NB4 (cell line): Measurements from ENCODE around the gene PASD1.

Source experiments
- DNase-seq: peaks from one replicate; pipeline ENCODE4 v3.0.0; 2010; ENCODE audit warnings: low read depth
- H3K4me3 ChIP-seq: one replicate; pipeline ENCODE4 v1.5.1; 2011; ENCODE audit warnings: mild to moderate bottlenecking, low read depth, low read length, moderate library complexity
- CTCF ChIP-seq: IDR thresholded peaks from one replicate; pipeline ENCODE4 v1.5.1; 2012; ENCODE audit warnings: low read depth, low read length
- MAX ChIP-seq: IDR thresholded peaks from 2 replicates; pipeline ENCODE4 v1.6.1; 2011; ENCODE audit warnings: low read depth, low read length
- MYC ChIP-seq: IDR thresholded peaks from 2 replicates; pipeline ENCODE4 v1.6.1; 2011; ENCODE audit warnings: low read depth, low read length
- POLR2A ChIP-seq: IDR thresholded peaks from 2 replicates; pipeline ENCODE4 v1.6.1; 2011; ENCODE audit warnings: mild to moderate bottlenecking; ENCODE audit not compliant: insufficient read length; ENCODE audit errors: extremely low read depth

The PASD1 gene

GRCh38 chrX:151675121-151675746, 111.8 kb downstream of the PASD1 start:
- no peak overlapping the region for H3K4me3 ChIP-seq
- TF ChIP-seq MYC = no peak
- TF ChIP-seq POLR2A = no peak
- TF ChIP-seq CTCF = no peak
- no peak for TF ChIP-seq MAX
- DNase-seq = no peak

GRCh38 chrX:151676196-151676595, 112.7 kb downstream of the PASD1 start:
- H3K4me3 ChIP-seq = no peak overlapping the region
- TF ChIP-seq MYC = no peak
- no peak for TF ChIP-seq CTCF
- no peak for TF ChIP-seq MAX
- no peak for TF ChIP-seq POLR2A
- no peak for DNase-seq

GRCh38 chrX:151679798-151680402, 116.4 kb downstream of the PASD1 start:
- DNase-seq = no peak
- H3K4me3 ChIP-seq = no peak overlapping the region
- TF ChIP-seq CTCF = no peak
- TF ChIP-seq POLR2A = no peak
- no peak for TF ChIP-seq MYC
- TF ChIP-seq MAX = no peak

- no peak overlapping the region for H3K4me3 ChIP-seq
- DNase-seq = peak; percentile 60
- TF ChIP-seq MYC (no peak), CTCF (peak; percentile 56)
These were observed 117.3 kb downstream of the PASD1 start for GRCh38 chrX:151680805-151681204.

- TF ChIP-seq CTCF = no peak
- TF ChIP-seq MYC = no peak
- TF ChIP-seq MAX = no peak
- TF ChIP-seq POLR2A = no peak
- DNase-seq = no peak
These were observed 124.2 kb downstream of the PASD1 start for GRCh38 chrX:151687635-151688034.

GRCh38 chrX:151688695-151689094, 125.2 kb downstream of the PASD1 start:
- TF ChIP-seq MAX (no peak), CTCF (no peak), MYC (no peak), POLR2A (no peak)
- no peak for DNase-seq
- H3K4me3 ChIP-seq = no peak overlapping the region

More at GRCh38 chrX:151687635-151688034, 124.2 kb downstream of the PASD1 start:
- no peak overlapping the region for H3K4me3 ChIP-seq
